RPMI7951 (cell line): ENCODE results near the gene HLA-DPB1. TPM values are rescaled to one million over a fixed set of nuclear protein-coding genes. Genes with fewer than 3 reads are reported as not detected.
"Not testable (repeated sequence)": the region's sequence is repeated elsewhere in the genome, so short reads cannot be mapped to it uniquely, and the experiment has no call there.

ENCODE experiments used
- DNase-seq: peaks from one replicate; pipeline ENCODE4 v3.0.0-alpha.2; 2012; ENCODE audit warnings: low read depth
- total RNA-seq: library from RNA; depleted of rRNA; stranded (reverse); fragments of >200 nt; shearing (Covaris generic); gene quantifications from 2 replicates; pipeline ENCODE4 v1.2.3, GENCODE V29; 2014; rRNA removed

The HLA-DPB1 gene
- total RNA-seq, result 29.6 and 35.4 TPM in 2 replicates

GRCh38 chr6:33075568-33076405 lies at the start of gene HLA-DPB1:
Gene HLA-DPB1 (plus strand): TSS chr6:33075990. CDS start chr6:33076042, 52 bp downstream.
- DNase-seq, result peak; percentile 79

DNA sequence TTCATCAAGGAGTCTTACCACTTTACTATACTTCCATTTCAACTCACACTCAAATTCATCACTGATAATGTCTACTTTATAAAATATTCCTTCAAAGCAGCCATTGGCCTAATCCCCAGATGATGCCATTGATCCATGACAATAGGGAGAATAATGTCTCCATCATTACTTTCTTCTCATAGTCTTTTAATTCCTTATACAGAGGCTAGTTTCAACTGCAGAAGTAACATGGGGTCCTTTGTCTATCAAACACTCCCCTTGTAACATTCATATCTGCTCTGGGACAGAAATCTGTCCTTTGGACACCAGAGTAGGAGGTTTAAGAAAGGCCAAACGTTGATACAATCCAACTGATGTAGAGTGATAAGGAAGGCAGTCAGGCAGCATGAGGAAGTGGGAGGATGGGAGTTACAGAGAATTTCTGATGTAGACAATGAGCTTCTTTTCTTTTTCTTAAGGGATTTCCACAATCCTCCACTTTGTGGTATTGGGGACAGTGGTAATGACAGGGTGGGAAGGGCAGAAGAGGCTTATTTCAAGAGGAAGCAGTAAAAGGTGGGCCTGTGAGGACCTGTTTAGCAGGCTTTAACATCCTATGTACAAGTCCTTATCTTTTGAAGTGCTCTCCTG lies 47.5 kb upstream of the HLA-DPB1 start:
- no peak for DNase-seq

DNA sequence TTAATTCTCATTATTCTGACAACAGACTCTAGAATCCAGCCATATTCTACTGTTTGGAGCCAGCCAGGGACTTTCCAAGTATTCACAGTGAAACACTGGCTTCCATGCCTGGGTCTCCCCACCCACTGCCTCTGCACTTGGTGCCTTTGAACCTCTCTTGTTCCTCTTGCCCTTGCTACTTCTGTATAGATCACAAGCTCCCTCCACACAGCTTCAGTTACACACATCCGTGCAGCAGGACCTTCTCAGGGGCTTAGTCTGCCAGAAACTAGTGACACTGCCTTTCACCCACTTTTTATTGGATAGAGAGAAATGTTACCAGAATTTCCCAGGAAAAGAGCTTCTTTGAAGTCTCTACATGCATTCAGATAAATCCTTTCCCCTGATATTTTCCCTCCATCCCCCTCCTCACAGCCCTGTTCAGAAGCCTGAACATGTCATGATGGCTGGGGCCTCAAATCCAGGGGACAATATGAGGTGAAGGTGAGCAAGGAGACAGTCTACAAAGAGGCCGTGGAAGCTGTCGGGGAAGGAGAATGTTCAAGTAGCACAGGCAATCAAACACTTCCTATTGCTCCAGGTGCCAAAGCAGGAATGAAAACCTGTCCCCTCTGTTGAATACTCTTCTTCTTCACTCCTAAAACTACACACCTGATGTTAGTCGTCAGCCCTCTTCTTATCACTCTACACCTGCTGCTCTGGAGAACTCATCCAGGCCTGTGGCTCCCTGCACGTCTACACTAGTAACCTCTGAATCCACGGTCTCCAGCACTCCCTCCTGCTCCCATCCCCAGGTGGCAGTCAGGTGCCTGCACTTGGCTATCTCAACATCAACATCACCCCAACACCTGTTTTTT lies 46.2 kb upstream of the HLA-DPB1 start:
- peak; percentile 18 for DNase-seq

DNA sequence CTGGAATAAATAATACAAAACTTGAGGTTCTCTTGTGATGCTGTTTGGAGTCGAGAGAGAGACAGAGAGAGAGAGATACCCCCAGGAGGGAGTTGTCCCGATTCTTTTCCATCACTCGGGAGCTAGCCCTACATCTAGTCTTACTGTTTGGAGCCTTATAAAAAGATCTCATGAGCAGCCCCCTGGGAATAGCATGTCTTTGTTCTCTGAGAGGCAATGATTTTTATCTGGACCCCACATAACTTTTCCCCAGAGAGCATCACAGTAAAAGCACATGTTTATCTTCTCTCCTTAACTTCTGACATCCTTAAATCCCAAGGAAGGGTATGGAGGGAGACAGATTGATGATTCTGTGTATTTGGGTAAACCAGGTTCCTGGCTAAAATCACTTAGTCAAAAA lies 45.5 kb upstream of the HLA-DPB1 start:
- DNase-seq, result no peak

DNA sequence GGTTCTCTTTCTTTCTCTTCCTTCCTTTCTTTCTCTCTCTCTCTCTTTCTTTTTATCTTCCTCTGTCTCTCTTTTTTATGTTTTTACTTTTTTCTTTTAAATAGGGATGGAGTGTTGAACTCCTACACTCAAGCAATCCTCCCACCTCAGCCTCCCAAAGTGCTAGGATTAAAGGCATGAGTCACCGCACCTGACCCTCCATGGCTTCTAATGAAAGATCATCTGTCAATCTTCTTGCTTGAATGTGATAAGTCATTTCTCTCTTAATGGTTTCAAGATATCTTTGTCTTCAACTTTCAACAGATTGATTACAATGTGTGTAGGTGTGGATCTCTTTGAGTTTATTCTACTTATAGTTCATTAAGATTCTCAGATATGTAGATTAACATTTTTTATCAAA lies 41.2 kb upstream of the HLA-DPB1 start:
- no peak for DNase-seq

DNA sequence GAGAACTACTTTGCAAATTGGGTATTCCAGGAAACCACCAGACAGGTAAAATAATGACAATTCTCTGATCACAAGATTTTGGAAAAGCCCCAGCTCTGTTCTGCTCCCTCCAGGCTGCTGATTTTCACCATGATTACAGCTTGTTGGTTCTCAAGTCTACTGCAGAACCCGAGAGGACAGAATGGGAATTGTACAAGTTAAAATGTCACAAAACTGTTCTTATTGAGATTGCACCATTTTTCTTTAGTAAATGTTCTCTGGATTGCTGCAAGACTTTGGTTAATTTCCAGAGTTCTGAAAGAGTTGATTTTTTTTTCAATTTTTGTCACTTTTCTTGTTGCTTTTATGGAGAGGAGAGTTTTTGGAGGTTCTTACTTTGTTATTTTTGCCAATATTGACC lies 39.3 kb upstream of the HLA-DPB1 start:
- DNase-seq, result no peak

DNA sequence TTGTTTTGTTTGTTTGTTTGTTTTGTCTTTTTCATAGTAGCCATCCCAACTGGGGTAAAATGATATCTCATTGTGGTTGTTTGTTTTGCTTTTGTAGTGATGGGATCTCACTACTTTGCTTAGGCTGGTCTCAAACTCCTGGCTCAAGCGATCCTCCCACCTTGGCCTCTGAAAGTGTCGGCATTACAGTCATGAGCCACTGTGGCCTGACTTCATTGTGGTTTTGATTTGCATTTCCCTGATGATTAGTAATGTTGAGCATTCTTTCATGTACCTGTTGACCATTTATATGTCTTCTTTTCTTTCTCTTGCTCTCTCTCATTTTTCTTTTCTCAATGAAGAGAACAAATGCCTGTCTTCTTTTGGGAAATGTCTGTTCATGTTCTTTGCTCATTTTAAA lies 35.6 kb upstream of the HLA-DPB1 start:
- no peak for DNase-seq

GRCh38 chr6:33049323-33050013 lies 26.3 kb upstream of the HLA-DPB1 start:
- DNase-seq, result peak; percentile 5

DNA sequence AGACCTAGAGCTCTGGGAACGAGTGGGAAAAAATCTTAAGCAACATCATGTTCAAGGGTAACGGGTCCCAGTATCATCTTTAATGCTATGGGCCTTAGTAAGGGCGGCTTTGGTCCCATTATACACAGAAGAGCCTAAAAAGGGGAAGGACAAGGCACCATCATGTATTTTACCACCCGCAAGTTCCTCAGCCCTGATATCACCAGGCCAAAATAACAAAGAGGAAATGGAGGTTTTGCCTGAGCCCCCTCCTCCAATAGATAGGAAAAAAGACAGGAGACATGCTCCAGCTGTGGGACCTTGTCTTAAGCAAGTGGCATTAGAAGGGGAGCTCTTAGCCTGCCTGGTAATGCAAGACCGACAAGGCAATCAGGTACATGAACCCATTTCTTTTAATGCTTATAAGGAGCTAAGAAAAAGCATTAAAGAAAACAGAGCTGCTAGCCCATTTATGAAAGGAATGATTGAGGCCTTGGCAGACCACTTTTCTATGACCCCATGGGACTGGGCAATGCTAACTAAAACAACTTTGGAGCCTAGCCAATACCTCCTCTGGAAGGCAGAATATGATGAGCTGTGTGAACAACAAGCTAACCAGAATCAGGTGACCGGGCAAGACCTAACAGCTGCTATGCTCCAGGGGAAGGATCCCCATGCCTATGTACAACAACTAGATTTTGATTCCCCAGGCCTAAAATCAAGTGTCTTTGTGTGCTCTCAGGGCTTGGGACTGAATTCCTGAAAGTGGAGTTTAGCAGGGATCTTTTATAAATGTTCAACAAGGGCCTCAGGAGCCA lies 25.6 kb upstream of the HLA-DPB1 start:
- DNase-seq, result no peak

DNA sequence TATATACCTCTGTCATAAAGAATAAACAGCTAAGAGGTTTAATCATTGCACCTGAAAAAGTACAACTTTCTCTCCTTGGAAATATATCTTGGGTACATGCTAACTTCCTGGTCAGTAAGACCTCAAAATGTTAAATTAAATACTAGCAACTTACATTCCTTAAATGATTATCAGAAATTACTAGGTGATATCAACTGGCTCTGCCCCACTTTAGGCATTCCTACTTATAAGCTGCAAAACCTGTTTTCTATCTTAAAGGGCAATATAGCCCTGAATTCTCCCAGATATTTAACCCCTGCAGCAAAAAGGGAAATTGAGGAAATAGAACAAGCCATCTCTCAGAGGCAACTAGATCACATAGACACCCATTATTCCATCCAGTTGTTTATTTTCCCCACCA lies 23.2 kb upstream of the HLA-DPB1 start:
- DNase-seq, result no peak

GRCh38 chr6:33053230-33053629 lies 22.6 kb upstream of the HLA-DPB1 start:
- DNase-seq, result peak; percentile 13

GRCh38 chr6:33057222-33058150 lies 18.3 kb upstream of the HLA-DPB1 start:
- no peak for DNase-seq

- peak; percentile 45 for DNase-seq
Measured at GRCh38 chr6:33061987-33062386, 13.8 kb upstream of the HLA-DPB1 start.

DNA sequence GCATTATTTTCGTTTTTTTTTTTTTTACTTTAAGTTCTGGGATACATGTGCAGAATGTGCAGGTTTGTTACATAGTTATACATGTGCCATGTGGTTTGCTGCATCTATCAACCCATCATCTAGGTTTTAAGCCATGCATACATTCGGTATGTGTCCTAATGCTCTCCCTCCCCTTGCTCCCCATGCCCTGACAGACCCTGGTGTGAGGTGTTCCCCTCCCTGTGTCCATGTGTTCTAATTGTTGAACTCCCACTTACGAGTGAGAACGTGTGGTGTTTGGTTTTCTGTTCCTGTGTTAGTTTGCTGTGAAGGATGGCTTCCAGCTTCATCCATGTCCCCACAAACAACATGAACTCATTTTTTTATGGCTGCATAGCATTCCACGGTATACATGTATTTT lies 12.4 kb upstream of the HLA-DPB1 start:
- DNase-seq, result not testable (repeated sequence)

- no peak for DNase-seq
Measured at GRCh38 chr6:33064723-33065122, 11.1 kb upstream of the HLA-DPB1 start.

- DNase-seq, result no peak
Measured at GRCh38 chr6:33065312-33065711, 10.5 kb upstream of the HLA-DPB1 start.

DNA sequence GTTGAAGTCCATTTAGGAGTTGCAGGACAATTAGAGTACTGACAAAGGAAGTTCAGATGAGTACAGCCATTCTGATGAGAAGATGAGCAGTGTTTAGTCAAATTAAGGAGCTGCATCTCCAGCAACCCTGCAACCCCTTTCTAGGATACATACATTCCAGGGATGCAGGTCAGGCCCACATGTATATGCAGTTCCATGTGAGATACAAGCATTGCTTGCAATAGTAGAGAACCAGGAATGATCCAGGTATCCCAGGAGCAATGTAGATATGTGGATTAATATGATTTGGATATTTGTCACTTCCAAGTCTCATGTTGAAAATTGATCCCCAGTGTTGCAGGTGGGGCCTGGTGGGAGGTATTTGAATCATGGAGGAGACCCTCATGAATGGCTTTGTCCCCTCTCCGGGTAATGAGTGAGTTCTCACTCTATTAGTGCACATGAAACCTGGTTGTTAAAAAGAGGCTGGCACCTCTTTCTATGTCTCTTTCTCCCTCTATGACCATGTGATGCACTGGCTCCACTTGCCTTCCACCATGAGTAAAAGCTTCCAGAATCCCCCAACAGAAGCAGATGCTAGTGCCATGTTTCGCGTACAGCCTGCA lies 8.8 kb upstream of the HLA-DPB1 start:
- DNase-seq, result no peak

- no peak for DNase-seq
Measured at GRCh38 chr6:33069021-33069738, 6.6 kb upstream of the HLA-DPB1 start.

GRCh38 chr6:33070909-33071308 lies 4.9 kb upstream of the HLA-DPB1 start:
- DNase-seq, result no peak
